Uterus (tissue), 4 donors: ENCODE measurements around the gene NT5C2. TPM values are rescaled to one million over a fixed set of nuclear protein-coding genes. Genes with fewer than 3 reads are reported as not detected.
"Not testable (repeated sequence)": the region's sequence is repeated elsewhere in the genome, so short reads cannot be mapped to it uniquely, and the experiment has no call there.

ENCODE experiments used
- DNase-seq, 2 donors: peaks; one replicate each; pipeline ENCODE4 v3.0.0-alpha.2; 2019 to 2020
- H3K27ac ChIP-seq, 2 donors: fragments of 200-600 bp; sonication (generic); 1 replicate in 1 of 2; 2 replicates in 1 of 2; pipeline ENCODE4 v1.5.1; 2016 to 2018
- H3K27me3 ChIP-seq, 2 donors: fragments of 200-600 bp; sonication (generic); one replicate each; pipeline ENCODE4 v1.5.1; 2018 to 2019; ENCODE audit warnings: control low read depth in 1 of 2
- H3K36me3 ChIP-seq, 2 donors: fragments of 200-600 bp; sonication (generic); one replicate each; pipeline ENCODE4 v1.5.1; 2019; ENCODE audit warnings: control low read depth in 1 of 2
- H3K4me1 ChIP-seq, 2 donors: fragments of 200-600 bp; sonication (generic); one replicate each; pipeline ENCODE4 v1.5.1; 2018 to 2019; ENCODE audit warnings: control low read depth in 1 of 2
- H3K4me3 ChIP-seq, 2 donors: fragments of 200-600 bp; sonication (generic); 1 replicate in 1 of 2; 2 replicates in 1 of 2; pipeline ENCODE4 v1.5.1; 2018 to 2019; ENCODE audit warnings: mild to moderate bottlenecking in 1 of 2
- H3K9me3 ChIP-seq, 2 donors: fragments of 200-600 bp; sonication (generic); one replicate each; pipeline ENCODE4 v1.5.1; 2019; ENCODE audit warnings: control low read depth in 1 of 2
- POLR2A ChIP-seq, 2 donors: fragments of 450-650 bp; IDR thresholded peaks; one replicate each; pipeline ENCODE4 v1.6.1; 2016; ENCODE audit warnings: antibody characterized with exemption in 2 of 2, mild to moderate bottlenecking in 1 of 2, moderate library complexity in 1 of 2
- intact Hi-C: fragments of 100-400 bp; cut with DNase I; formaldehyde crosslinking; loops from one replicate; pipeline ENCODE4 v1.15.1; 2023; ENCODE audit warnings: low total_unique reads
- total RNA-seq, 4 donors: library from RNA; depleted of rRNA in 3 of 4; stranded (reverse); fragments of >200 nt in 3 of 4; gene quantifications; one replicate each; pipeline versions ENCODE4 v1.1.0 to v1.2.4, GENCODE V29; 2014 to 2023
- TF ChIP-seq, protein P1 (sequence below), 4 experiments: fragments of 200-600 bp in 2 of 4; fragments of 450-650 bp in 2 of 4; sonication (generic) in 2 of 4; IDR thresholded peaks; one replicate each; pipeline ENCODE4 v1.5.1; 2016 to 2019; ENCODE audit warnings: antibody characterized with exemption in 4 of 4, mild to moderate bottlenecking in 2 of 4, moderate library complexity in 1 of 4
- donor health status: DM: yes; HTN: yes; CAD: no.

NT5C2 gene
- total RNA-seq, 4 donors from 2014 or later = 12.3 to 134 (median 99.4) TPM

DNA sequence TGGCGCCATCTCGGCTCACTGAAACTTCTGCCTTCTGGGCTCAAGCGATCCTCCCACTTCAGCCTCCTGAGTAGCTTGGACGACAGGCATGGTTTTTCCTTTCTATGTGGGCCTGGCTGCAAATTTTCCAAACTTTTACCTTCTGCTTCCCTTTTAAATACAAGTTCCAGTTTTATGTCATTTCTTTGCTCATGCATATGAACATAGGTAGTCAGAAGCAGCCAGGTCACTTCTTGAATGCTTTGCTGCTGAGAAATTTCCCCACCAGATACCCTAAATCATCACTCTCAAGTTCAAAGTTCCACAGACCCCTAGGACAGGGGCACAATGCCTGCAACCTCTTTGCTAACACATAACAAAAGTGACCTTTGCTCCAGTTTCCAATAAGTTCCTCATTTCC is 31.1 kb upstream of the NT5C2 start:
- no peak for DNase-seq
- Histone ChIP-seq H3K4me3 (no peak overlapping the region), H3K36me3 (no peaks in the 10 kb centered on the region), H3K27me3 (no peaks in the 10 kb centered on the region), H3K9me3 (peaks cover 0 to 20% of the 10 kb centered on the region in 2 donors), H3K27ac (no peak overlapping the region), H3K4me1 (no peaks in the 10 kb centered on the region)
- intact Hi-C loops = no loop called here
- TF ChIP-seq POLR2A (IDR thresholded peaks at IDR 0.05) = no peak
- TF ChIP-seq, protein P1, sequence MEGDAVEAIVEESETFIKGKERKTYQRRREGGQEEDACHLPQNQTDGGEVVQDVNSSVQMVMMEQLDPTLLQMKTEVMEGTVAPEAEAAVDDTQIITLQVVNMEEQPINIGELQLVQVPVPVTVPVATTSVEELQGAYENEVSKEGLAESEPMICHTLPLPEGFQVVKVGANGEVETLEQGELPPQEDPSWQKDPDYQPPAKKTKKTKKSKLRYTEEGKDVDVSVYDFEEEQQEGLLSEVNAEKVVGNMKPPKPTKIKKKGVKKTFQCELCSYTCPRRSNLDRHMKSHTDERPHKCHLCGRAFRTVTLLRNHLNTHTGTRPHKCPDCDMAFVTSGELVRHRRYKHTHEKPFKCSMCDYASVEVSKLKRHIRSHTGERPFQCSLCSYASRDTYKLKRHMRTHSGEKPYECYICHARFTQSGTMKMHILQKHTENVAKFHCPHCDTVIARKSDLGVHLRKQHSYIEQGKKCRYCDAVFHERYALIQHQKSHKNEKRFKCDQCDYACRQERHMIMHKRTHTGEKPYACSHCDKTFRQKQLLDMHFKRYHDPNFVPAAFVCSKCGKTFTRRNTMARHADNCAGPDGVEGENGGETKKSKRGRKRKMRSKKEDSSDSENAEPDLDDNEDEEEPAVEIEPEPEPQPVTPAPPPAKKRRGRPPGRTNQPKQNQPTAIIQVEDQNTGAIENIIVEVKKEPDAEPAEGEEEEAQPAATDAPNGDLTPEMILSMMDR (IDR thresholded peaks at IDR 0.05) = no peak

GRCh38 chr10:103216362-103216761 is 23.3 kb upstream of the NT5C2 start:
- H3K36me3 ChIP-seq, H3K4me1 ChIP-seq, intact Hi-C loops: not testable (repeated sequence)

GRCh38 chr10:103215601-103216000 is 22.5 kb upstream of the NT5C2 start:
- H3K9me3 ChIP-seq = no peaks in the 10 kb centered on the region
- no peak overlapping the region for H3K4me3 ChIP-seq
- H3K4me1 ChIP-seq = no peaks in the 10 kb centered on the region
- H3K36me3 ChIP-seq = no peaks in the 10 kb centered on the region
- H3K27me3 ChIP-seq = no peaks in the 10 kb centered on the region
- no peak overlapping the region for H3K27ac ChIP-seq
- intact Hi-C loops = no loop called here
- no peak for DNase-seq
- TF ChIP-seq, protein P1 (IDR thresholded peaks at IDR 0.05) = no peak
- TF ChIP-seq POLR2A (IDR thresholded peaks at IDR 0.05) = no peak

More at GRCh38 chr10:103216362-103216761, 23.3 kb upstream of the NT5C2 start:
- H3K27ac ChIP-seq, H3K9me3 ChIP-seq, DNase-seq, H3K27me3 ChIP-seq, H3K4me3 ChIP-seq: not testable (repeated sequence)

GRCh38 chr10:103210262-103210661 is 17.2 kb upstream of the NT5C2 start:
- H3K27me3 ChIP-seq, H3K9me3 ChIP-seq, DNase-seq, H3K4me1 ChIP-seq, H3K27ac ChIP-seq, intact Hi-C loops, H3K36me3 ChIP-seq, H3K4me3 ChIP-seq: not testable (repeated sequence)

DNA sequence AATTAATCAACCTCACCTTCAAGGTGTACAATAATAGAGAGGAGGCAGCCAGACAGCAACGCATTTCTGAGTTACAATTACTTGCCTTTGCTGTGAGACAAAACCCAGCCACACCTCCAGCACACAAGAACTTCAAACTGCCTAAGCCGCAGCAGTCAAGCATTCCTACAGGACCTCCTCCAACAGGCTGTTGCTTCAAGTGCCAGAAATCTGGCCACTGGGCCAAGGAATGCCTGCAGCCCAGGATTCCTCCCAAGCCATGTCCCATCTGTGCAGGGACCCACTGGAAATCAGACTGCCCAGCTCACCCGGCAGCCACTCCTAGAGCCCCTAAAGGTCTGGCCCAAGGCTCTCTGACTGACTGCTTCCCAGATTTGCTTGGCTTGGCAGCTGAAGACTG is 14.6 kb upstream of the NT5C2 start:
- H3K4me1 ChIP-seq, DNase-seq, intact Hi-C loops, H3K4me3 ChIP-seq, H3K27ac ChIP-seq, H3K9me3 ChIP-seq, H3K36me3 ChIP-seq, H3K27me3 ChIP-seq: not testable (repeated sequence)

DNA sequence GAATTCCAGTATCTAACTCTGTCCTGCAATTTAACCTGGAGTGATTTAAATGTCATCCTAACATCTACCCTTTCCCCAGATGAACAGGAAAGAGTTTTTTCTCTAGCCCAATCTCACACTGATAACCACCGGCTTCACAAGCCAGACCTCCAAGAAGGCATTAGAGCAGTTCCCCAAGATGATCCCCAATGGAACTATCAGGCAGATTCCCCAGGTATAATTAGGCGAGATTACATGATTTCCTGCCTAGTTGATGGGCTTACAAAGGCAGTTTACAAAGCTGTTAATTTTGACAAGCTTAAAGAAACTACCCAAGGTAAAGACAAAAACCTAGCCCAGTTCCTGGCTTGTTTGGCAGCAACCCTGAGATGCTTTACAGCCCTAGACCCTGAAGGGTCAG is 14.1 kb upstream of the NT5C2 start:
- Histone ChIP-seq H3K36me3 (no peaks in the 10 kb centered on the region), H3K27ac (no peak overlapping the region), H3K4me3 (no peak overlapping the region), H3K4me1 (no peaks in the 10 kb centered on the region), H3K9me3 (no peaks in the 10 kb centered on the region), H3K27me3 (no peaks in the 10 kb centered on the region)
- DNase-seq = no peak
- intact Hi-C loops = no loop called here
- no peak for TF ChIP-seq POLR2A (IDR thresholded peaks at IDR 0.05)

GRCh38 chr10:103206715-103207114 is 13.6 kb upstream of the NT5C2 start:
- H3K36me3 ChIP-seq, H3K4me3 ChIP-seq, DNase-seq, H3K4me1 ChIP-seq, H3K9me3 ChIP-seq, H3K27ac ChIP-seq, H3K27me3 ChIP-seq, intact Hi-C loops: not testable (repeated sequence)

- H3K4me3 ChIP-seq = not testable (repeated sequence)
Observed at GRCh38 chr10:103205401-103205800, 12.3 kb upstream of the NT5C2 start.

More at GRCh38 chr10:103205401-103205800, 12.3 kb upstream of the NT5C2 start:
- DNase-seq, H3K4me1 ChIP-seq, H3K9me3 ChIP-seq, H3K27ac ChIP-seq, H3K27me3 ChIP-seq, intact Hi-C loops, H3K36me3 ChIP-seq: not testable (repeated sequence)
